Measurements from ENCODE around the gene FBXO44.
A peak's percentile ranks its signal among the peaks of the same experiment; 100 is the strongest.

FBXO44 gene

DNA sequence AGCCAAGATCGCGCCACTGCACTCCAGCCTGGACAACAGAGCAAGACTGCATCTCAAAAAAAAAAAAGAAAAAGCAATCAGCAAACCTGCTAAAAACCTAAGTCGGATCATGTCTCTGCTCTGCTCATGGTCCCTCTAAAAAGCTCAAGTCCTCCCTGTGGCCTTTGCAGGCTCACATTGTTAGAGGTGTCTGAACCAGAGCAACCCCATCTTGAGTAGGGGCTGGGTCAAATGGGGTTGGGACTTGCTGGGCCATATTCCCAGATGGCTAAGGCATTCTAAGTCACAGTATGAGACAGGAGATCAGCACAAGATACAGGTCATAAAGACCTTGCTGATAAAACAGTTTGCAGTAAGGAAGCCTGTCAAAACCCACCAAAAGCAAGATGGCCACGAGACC lies 33.8 kb downstream of the FBXO44 start:
- no peak for DNase-seq

DNA sequence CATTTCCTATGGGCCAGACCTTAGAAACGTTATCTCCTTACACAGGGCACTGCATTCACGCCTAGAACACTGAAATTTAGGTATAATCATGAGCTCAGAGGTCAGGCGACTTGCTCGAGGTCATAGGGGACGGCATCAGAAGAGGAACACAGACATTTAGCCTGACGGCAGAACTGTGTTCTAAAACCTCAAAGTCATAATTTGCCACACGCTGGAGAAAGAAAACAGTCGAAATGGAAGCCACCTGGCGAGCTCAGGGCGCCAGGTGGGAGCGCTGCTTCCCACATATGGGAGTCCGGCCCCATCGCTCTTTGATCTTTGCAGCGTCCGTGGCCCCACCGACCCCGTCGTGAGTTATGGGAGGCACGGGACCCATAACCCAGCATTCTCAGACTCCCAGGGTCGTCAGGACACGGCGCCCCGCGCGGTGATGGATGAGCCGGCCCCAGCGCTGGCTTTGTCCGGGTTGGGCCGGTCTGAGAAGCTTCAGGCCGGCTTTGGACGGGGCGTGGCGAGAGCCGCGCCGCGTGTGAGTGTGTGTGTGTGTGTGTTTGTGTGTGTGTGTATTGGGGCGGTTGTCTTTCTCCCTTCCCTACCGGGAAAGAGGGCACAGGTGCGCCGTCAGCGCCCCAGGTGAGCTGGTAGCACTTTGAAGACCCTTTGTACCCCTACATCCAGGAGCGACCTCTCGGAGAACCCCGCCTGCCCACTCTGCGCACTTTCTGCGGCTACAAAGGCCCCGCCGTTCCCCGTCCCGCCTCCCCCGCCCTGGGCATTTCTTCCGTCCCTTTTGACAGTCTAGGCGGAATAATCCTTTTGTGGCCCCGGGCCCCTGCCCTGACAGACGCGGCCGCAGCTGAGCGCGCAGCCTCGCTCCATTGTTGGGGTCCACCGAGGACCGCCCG lies 36.0 kb downstream of the FBXO44 start:
- DNase-seq = peak in 1 of 51 donors; percentile 18

GRCh38 chr1:11691302-11691914 lies 36.7 kb downstream of the FBXO44 start, which contains the start of gene DRAXIN:
DRAXIN (plus strand) TSS chr1:11691710; CDS start chr1:11706259, 14,549 bp downstream.
- DNase-seq = peak in 6 of 51 donors; percentile 8 to 30 (median 16)

DNA sequence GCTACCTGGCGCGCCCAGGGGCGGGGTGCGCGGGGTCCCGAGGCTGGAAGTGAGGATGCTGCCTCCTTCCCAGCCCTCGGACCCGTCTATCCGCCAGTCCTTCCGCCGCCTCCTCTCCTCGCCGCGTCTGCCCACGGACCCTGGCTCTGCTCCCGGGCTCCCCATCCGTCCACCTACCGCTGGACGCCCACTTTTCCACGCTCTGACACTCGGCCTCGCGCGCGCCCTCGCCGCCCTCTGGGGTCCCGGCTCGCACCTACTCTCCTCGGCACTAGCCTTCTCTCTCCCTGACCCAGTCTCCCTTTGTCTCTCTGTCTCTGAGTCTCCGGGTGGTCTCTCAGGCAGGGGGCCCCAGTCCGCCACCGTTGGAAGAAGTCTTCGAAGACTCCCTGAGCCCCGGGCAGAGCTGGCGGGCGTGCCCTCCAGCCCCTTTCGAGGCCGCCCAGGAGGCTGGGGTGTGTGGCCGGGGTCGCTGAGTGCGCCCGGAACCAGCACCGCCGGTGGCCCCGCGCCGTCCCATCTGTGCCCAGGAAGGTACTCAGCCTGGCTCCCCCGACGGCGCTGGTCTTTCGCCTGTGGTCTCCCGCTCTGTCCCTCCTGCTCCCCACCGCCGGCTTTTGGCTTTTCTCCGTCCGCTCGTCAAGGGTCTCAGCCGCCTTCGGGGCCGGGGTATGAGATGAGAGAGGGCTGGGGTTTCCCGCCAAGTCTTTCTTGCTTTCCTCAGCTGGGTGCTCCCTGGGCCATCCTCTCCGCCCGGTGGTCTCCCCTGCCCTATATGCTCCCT lies 37.4 kb downstream of the FBXO44 start:
- no peak for DNase-seq

DNA sequence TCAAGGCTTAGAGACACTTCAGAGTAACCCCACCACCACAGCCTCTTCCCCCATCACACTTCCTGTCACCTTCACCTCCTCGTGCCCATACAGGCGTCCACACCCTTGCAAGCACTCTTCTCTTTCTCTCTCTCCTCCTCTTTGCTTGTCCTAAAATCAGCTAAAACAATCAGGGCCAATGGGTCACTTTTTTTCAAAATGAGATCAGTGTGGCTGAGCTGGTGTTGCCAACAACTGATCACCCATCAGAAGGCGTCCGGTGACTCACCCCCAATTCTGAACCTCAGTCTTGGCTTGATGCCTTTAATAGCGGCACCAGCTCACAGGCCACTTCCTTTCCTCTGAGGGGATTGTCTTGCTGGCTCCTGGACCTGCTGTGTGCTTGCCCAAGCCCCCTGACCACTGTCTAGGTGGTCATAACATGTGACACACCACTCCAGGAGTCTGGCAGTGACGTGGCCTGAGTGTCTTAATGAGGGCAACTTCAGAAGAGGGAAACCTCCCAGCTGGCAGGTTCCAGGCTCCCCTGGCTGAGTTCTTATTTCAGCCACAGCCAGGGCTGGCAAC lies 38.4 kb downstream of the FBXO44 start:
- peak in 8 of 51 donors; percentile 5 to 67 (median 40) for DNase-seq

GRCh38 chr1:11693917-11694316 lies 39.2 kb downstream of the FBXO44 start:
- no peak for DNase-seq

- no peak for DNase-seq
Measured at GRCh38 chr1:11695861-11696260, 41.2 kb downstream of the FBXO44 start.

- DNase-seq = no peak
Measured at GRCh38 chr1:11697188-11697892, 42.7 kb downstream of the FBXO44 start.

GRCh38 chr1:11697893-11698210 lies 43.2 kb downstream of the FBXO44 start:
- DNase-seq = no peak

DNA sequence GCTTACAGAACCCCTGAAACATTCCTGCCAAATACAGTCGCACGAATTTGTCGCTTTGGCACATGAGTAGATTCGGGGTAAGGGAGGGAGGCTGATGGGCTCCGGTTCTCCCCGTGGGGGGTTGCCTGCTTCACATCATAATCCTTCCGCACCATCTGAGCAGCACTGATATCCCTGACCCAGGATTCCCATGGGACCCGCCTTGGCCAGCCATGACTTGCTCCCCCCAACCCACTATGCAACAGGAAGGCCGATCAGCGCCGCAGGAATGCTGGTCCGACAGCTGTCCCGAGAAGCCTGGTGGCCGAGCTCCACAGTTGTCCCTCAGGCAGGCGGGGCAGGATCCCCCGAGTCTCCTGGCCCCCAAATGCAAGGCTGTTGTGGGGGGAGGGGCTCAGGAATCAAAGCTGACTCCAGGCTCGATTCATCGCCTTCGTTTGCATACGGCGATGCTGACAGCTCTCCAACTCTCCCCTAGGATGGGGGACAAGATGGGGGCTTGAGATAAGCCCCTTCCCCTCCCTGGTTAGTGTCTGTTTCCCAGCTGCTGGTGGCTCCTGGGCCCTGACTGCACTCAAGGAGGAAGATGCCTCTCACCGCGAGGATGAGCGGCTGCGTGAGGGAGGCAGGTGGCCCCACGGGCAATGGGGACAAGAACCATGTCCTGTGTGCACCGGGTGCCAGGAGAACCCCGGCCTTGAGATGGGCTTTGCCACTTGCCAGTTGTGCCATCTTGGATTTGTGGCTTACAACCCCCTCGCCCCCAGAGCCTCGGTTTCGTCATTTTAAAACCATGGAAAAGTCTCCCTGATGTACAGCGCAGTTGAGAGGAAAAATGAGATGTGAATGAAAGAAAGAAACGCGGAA lies 46.2 kb downstream of the FBXO44 start:
- peak in 2 of 51 donors; percentile 13 to 36 for DNase-seq

DNA sequence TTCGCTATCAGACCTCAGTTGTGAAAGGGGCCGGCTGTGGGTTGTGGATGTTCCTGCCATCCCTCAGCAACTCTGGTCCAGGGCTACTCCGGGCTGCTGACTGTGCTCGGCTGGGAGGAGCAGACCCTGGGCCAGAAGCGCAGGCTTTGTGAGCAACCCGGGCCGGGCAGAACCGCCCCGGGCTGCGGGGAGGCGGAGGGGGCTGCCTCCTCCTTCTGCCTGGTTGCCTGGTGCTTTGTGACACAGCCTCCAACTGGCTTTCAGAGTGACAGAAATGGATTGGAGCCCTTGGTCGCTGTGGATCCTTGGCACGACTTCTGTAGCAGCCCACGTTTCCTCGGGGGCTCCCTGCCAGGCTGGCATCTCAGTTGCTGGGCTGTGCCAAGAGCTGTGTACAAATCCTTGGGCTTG lies 46.9 kb downstream of the FBXO44 start:
- DNase-seq = peak in 47 of 51 donors; percentile 22 to 89 (median 71)

GRCh38 chr1:11701981-11702803 lies 47.5 kb downstream of the FBXO44 start:
- DNase-seq = no peak

- DNase-seq = no peak
Measured at GRCh38 chr1:11703357-11704193, 48.9 kb downstream of the FBXO44 start.

DNA sequence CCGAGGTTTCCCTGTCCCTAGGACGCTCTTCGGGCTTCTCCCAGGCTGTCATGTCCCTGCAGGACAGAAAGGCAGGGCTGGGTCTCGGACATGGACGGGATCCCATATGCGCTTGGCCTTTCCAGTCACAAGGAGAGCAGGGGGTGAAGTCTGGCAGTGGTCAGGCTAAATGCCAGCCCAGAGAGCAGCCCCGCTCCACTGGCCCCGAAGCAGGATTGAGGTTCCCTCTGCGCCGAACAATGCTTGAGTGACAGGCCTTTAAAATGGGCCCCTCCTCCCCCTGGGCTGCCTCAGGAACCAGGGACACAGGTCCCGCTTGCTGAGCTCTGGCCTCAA lies 49.5 kb downstream of the FBXO44 start:
- DNase-seq = peak in 1 of 51 donors; percentile 10

GRCh38 chr1:11704691-11705475 lies 50.2 kb downstream of the FBXO44 start:
- DNase-seq = no peak

GRCh38 chr1:11705596-11705995 lies 50.9 kb downstream of the FBXO44 start:
- DNase-seq = no peak

DNA sequence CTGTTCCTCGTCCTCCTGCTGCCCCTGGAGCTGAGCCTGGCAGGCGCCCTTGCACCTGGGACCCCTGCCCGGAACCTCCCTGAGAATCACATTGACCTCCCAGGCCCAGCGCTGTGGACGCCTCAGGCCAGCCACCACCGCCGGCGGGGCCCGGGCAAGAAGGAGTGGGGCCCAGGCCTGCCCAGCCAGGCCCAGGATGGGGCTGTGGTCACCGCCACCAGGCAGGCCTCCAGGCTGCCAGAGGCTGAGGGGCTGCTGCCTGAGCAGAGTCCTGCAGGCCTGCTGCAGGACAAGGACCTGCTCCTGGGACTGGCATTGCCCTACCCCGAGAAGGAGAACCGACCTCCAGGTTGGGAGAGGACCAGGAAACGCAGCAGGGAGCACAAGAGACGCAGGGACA lies 51.6 kb downstream of the FBXO44 start:
- no peak for DNase-seq
